GM19467 (cell line): ENCODE results near the gene PTPN1.
A peak's percentile ranks its signal among the peaks of the same experiment; 100 is the strongest.
"Not testable (repeated sequence)": the region's sequence is repeated elsewhere in the genome, so short reads cannot be mapped to it uniquely, and the experiment has no call there.

Source experiments
- ATAC-seq: cut with Tn5 transposase; IDR thresholded peaks from one replicate; pipeline ENCODE4 v1.9.1; 2021; ENCODE audit warnings: mild to moderate bottlenecking, moderate library complexity; ENCODE audit not compliant: unreplicated experiment

The PTPN1 gene

DNA sequence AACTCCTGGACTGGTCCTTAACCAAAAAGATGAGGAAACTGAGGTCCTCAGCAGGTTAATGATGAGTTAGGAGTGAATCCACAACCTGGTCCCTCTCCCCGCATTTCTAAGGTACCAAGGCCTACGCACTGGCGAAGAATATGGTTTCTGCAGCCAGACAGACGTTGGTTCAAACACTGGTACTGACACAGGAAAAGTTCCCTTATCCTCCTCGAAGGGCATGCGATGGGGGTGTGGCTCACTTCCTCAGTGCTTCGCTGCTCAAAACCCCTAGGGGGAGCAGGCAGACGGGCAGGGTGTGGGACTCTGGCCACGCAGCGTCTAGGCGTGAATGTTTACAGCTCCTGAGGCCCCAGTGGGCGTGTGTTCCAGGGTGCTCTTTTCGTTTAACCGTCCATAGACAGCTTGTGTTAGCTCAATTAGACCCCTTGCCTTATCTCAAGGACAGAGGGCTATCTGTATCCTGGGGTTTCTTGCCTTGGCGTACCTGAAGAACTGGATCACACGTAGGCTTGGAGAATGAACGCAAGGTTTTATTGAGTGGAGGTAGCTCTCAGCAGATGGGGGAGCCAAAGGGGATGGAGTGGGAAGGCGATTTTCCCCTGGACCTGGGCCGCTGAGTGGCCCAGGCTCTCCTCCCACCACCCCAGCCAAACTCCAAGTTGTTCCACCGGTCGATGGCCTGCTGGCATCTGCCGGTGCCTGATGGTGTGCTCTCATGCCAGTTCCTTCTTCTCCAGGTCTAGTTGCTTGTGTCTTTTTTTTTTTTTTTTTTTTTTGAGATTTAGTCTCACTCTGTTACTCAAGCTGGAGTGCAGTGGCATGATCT, 31.8 kb upstream of the PTPN1 start:
- peak; percentile 64 for ATAC-seq

DNA sequence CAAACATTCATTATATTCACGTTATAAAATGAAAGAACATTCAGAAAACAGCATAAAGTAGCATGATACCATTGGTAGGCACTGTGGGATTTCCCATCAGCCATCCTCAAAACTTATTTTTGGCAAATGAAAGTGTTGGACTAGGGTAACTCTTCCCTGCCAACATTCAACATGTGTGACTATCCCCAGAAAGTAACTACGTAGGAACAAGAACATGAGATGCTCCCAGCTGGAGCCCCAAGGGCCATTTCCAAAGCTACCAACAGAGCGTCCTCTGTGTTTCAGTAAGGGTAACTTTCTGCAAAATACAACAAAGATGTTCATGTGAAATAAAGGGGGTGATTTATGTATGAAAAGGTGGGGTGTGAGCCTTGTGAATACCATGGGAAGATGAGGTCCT, 28.4 kb upstream of the PTPN1 start:
- ATAC-seq = no peak

DNA sequence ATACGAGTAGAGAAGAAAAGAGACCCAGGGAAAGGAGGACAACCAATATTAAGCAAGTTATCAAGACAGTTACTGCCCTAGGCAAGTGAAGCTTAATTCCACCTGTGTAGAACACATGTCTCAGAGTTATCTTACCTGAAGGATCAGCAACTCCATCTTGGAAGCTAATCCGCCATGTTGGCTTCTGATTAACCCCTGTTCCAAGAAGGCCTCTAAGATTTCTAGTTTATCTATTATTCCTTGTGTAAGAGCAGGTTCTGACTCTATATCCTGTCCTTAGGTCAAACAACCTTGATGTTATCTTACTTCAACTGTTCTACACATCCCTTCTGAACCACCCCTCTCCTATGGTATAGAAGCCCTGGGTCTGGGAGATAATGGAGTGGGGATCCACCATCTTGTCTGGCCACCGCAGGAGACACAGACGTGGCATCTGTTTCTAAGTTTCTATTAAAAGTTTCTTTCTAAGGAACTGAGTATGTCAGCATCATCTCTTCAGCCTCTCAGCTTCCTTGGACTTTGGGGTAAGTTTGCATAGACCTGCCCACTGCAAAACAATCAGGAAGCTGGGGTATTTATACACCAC, 27.7 kb upstream of the PTPN1 start:
- no peak for ATAC-seq

DNA sequence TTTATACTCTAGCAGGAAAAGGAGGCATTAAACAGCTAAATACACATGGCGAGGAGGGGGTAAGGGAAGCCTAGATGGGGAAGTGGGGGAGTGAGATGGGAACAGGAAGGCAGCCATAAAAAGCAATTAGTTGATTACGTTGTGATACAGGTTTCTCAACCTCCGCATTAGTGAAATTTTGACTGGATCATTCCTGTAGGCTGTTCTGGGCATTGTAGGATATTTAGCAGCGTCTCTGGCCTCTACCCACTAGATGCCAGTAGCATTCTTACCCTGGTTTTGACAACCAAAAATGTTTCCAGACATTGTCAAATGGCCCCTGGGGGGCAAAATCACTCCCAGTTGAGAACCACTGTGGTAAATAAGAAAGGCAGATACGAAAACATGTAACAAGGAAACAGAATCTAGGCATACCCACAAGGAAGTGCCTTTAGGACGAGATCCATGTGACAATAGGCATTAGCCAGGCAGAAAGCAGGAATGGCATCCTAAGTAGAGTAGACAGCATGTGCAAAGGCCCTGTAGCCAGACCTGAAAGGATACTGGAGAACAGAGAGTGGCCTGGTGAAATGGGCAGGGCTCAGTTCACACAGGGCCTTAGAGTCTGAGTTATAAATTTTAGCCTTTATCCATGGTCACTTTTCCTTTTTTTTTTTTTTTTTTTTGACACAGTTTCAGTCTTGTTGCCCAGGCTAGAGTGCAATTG, 25.8 kb upstream of the PTPN1 start:
- ATAC-seq = no peak

DNA sequence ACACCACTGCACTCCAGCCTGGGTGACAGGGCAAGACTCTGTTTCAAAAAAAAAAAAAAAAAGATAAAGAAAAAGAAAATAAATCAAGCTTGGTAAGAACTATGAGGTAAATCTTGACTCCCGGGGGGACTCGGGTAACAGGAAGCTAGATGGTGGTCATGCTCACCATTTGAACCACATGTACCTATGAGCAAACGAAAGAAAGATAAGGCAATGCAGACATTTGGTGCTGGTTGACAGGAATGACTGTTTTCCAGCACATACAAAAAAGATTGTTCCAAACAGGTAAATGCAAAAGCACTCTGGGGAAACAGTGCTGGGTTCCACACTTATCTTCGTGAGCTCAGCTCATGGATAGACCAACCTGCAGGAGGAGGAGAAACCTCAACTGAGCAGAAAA, 22.8 kb upstream of the PTPN1 start:
- ATAC-seq = no peak

DNA sequence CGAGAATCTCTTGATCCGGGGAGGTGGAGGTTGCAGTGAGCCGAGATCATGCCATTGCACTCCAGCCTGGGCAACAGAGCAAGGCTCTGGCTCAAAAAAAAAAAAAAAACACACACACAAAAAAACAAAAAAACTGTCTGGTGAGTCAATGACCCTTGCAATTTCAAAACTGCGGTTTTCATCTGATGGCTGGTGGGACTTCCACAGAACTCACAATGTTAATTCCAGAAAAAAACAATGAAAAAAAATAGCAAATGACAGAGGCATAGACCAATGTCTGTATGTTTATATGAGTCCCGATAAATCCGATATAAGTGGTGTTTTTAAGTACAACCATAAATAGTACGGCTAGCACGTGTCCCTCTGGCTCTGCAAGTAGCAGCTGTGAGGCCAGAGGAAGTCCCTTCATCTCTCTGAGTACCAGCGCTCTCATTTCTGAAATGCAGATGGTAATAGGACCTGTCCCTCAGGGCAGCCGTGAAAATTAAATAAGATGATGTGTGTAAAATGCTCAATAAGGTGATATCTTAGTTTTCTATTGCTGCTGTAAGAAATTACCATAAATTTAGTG, 21.9 kb upstream of the PTPN1 start:
- ATAC-seq = no peak

DNA sequence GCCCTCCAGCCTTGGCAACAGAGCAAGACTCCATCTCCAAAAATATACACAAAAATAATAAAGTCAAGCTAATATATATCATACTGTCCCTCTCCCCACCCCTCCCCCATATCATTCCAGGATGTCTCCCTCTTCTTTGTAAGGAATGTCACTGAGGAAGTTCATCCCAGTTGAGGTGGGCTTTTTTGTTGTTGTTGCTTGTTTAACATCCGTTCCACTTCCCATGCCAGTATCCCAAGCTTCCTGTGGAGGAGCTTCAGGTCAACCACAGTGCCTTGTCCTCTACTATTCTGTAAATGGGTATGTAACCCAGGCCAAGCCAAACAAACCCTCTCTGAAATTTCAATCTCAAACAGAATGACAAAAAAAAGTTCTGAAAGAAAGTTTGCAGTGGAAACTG, 19.0 kb upstream of the PTPN1 start:
- ATAC-seq = no peak

DNA sequence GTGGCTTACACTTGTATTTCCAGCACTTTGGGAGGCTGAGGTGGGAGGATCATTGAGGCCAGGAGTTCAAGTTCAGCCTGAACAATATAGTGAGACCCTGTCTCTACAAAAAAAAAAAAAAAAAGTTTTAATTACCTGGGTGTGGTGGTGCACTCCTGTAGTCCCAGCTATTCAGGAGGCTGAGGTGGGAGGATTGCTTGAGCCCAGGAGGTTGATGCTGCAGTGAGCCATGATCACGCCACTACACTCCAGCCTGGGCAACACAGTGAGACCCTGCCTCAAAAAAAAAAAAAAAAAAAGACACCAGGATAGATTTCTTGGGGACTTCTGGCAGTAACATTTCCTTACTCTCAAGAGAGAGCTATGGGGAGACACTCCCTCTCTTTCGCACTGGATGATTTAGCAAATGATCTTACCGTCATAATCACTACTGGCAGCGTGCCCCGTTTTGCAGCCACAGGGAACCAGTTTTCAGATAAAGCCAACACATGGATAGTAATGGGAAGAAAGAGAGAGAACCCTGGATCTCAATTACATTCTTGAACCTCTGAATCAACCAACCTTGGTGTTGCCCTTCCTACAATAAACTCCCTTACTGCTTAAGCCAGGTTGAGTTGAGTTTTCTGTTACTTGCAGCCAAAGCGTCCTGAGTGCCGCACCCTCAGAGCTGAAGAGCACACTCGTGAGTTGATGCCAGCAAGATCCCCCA, 18.1 kb upstream of the PTPN1 start:
- ATAC-seq = no peak

DNA sequence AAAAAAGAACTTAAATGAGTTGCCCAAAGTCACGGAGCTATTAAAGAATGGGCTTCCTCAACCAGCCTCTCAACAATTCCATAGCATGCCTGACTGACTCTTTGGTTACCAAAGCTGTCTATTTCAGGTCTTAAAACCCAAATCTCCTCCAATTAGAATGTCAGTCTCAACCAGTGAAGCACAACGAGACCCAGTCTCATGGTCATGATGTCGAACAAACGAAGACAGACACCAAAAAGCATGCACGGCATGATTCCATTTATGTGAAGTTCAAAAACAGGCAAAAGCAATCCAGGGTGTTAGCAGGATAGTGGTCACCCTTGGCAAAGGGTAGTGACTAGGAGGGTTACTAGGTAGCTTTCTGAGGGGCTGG, 16.3 kb upstream of the PTPN1 start:
- ATAC-seq = no peak

DNA sequence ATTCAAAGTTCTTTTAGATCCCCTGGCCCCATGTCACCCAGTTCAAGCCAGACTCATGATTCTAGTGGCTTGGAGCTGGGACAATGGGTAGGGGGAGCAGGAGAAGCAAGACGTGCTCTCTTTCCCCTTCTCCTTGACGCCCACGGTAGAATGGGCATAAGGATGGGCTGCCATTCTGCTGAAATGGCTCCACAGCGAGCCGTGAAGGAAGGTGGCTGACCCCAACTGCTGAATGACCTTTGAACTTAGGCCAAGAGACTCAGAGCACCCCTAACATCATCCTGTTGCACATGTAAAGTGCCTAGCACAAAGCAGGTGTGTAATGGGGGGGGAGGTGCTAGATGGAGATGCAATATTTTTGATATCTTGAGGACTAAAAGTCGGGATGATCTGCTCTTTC, 15.8 kb upstream of the PTPN1 start:
- ATAC-seq = no peak

DNA sequence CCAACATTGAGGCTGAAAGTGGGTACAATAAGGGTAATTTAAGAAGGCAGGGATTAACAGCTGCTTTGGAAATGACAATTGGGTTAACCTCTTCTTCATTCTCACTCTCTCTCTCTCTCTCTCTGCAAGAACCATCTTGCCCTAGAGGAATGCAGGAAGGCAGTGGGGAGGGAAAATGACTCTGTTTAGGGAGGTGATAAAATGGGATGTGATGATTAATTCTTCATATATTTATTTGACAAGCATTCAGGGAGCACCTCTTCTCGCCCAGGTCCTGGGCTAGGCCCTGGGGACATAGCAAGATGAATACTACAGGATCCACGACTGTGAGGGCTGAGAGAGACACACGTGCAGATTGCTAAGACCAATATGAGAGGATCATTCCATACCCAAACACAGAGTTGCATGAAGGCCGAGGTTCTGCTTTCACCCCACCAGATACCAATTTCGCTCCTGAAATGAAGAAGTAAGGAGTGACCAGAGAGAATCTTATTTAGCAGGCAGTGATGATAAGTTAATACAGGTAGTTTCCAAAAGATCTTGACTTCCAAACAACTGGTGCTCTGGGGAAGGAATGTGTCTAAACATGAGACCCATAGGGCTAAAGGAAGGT, 13.3 kb upstream of the PTPN1 start:
- no peak for ATAC-seq

DNA sequence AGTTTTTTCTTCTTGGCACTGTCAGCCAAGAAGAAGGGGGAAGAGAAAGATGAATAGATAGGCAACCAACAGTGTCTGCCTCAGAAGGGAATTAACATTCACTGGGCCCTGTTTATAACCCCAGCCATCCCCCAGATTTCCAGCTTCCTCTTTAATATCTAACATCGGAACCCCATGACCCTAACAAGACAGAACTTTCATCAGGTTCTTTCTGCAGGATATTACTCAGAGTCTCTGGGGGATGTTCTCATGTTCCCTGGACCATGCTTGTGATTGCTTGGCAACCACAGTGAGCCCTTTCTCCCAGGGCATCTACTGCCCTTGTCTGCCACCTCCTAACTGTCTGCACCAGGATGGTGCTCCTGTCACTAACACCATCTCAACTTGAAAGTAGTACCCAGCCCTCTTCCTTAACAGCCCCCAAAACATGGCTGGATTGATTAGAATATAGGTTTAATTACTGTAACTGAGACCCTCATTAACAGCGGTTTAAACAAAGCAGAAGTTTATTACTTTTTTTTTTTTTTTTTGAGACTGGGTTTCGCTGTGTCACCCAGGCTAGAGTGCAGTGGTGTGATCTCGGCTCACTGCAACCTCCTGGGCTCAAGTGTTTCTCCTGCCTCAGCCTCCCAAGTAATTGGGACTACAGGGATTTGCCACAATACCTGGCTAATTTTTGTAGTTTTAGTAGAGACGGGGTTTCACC, 12.0 kb upstream of the PTPN1 start:
- ATAC-seq = no peak

DNA sequence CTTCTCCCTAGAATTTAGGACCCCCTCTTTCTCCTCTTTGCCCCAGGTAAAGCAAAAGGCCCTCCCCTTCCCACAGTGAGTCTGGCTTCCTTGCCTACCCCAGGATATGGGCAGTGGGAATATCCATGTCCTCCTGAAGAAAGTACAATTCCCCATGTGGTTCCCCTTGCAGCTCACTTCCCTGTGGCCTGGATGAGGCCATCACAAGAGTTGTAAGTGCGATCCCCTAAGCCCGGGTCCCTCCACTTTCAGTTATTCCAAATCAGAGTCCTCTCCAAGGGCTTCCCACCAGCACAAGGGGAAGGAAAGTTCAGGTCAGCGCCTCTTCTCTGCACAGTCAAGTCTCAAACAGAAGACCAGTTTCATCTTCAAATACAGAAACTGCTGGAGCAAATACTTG, 10.2 kb upstream of the PTPN1 start:
- ATAC-seq = no peak

DNA sequence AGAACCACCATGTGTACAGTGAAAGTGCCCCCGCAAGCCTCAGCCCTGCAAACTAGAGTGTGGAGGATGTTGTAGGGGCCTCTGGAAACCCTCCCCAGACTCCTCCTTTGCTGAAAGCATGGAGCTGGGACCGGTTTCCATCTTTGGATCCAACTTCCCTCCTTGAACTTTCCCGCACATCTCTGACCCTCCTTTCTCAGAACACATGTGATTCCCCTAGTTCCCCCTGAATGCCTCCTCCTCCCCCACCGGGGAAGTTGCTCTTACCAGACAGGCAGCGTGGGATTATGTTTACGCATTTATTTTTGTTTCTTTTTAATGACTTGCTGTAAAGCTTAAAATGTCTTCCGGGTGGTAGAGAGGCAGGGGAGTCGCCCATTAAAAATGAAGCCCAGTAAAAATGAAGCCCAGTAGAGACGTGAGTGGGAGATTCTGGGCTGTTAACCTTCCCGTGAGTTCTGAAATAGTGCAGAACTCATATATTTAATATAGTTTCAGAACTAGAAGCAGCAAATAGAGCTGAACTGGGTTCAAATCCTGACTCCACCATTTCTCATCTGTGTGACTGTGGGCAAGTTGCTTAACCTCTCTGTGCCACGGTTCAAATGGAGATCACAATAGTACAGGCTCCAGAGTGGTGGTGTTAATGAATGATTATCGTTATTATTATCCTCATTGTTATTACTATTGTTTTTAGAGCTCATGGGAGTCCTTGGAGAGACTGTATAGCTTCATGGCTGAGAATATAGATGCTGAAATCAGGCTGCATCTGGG, 8.0 kb upstream of the PTPN1 start:
- ATAC-seq = no peak

DNA sequence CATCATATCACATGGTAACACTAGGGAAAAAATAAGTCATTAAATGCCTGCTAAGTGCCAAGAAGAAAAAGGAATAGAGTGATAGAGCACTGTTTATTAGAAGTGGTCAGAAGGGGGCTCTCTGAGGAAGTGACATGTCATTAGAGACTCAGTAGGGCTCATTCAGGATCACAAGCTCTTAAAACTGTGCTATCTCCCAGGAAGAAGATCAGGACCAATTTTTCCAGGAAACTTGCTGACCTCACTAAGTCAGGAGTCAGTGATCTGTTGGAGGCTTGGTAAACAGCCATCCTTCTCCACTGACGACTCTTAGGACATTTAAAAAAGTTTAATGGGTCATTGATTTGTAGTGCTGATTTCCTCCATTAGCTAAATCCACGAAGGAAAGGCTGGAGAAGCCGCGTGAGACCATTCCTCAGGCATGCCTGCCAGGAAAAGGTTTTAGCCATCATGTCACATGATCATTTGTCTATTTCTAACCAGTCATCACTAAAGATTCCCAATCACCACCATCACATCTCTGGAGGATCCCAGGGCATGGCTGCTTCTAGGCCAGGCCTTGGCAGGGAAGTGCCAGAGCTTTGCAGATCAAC, 5.9 kb upstream of the PTPN1 start:
- no peak for ATAC-seq

DNA sequence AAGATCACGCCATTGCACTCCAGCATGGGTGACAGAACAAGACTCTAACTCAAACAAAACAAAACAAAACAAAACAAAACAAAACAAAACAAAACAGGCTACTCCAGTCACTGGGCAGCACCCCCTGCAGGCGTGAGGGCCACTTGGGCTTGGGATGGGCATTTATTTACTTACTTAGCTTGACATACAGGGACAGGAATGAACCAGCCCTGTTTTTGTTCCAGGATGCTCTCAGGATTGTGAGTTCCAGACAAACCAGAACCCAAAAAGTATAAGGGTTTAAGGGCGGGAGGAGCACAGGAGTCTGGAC, 4.0 kb upstream of the PTPN1 start:
- no peak for ATAC-seq

DNA sequence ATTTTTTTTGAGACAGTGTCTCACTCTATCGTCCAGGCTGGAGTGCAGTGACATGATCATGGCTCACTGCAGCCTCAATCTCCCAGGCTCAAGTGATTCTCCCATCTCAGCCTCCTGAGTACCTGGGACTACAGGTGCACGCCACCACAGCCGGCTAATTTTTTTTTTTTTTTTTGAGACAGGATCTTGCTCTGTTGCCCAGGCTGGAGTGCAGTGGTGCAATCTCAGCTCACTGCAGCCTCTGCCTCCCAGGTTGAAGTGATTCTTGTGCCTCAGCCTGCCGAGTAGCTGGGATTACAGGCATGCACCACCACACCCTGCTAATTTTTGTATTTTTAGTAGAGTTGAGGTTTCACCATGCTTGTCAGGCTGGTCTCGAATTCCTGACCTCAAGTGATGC, 2.4 kb upstream of the PTPN1 start:
- ATAC-seq = not testable (repeated sequence)

DNA sequence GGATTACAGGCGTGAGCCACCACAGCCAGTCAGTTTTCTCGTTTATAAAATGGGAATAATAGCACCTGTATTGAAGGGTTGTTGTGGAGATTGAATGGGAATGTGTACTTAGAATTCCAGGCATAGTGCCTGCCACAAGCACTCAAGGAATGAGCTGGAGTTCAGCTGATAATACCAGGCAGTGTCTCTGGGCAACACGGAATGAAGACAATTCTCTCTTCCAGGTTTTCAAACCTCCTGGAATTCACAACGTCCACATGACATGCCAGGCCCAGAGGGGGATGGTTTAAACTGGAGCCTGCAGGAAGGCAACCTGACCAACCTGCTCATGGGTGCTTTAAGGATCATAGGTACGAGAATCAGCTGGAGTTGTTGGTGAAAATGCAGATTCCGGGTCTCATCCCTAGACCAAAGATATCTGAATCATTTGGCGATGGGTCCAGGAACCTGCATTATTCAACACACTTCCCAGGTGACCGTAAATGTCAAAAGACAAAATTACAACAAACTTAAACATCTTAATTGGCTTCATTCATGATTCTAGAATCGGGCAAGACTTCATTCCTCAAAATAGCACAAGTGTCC, 1.9 kb upstream of the PTPN1 start:
- no peak for ATAC-seq
